PFSK-1 (cell line): Measurements from ENCODE around the gene RASSF4.

Experiments
- FOXP2 ChIP-seq: optimal IDR thresholded peaks from 2 replicates; pipeline ENCODE3; 2011; ENCODE audit warnings: borderline replicate concordance, control low read depth, inconsistent platforms; ENCODE audit not compliant: insufficient read depth; ENCODE audit errors: extremely low read length, extremely low read depth
- POLR2AphosphoS5 ChIP-seq: IDR thresholded peaks from 2 replicates; pipeline ENCODE4 v1.6.1; 2012; ENCODE audit warnings: low read depth, mild to moderate bottlenecking, control low read depth, low read length, moderate library complexity
- SIN3A ChIP-seq: IDR thresholded peaks from 2 replicates; pipeline ENCODE4 v1.6.1; 2012; ENCODE audit warnings: mild to moderate bottlenecking, low read length, moderate library complexity, borderline replicate concordance; ENCODE audit not compliant: insufficient read depth
- TAF1 ChIP-seq: IDR thresholded peaks from 2 replicates; pipeline ENCODE4 v1.6.1; 2012; ENCODE audit warnings: low read length, control low read depth, borderline replicate concordance; ENCODE audit not compliant: insufficient read depth
- TF ChIP-seq, protein P1 (sequence below), 2 experiments: IDR thresholded peaks; 2 replicates each; pipeline versions ENCODE4 v1.6.1 to v1.8.0; 2011 to 2012; ENCODE audit warnings: low read depth in 2 of 2, low read length in 2 of 2, control low read depth in 1 of 2, inconsistent platforms in 1 of 2, mild to moderate bottlenecking in 1 of 2, moderate library complexity in 1 of 2; ENCODE audit not compliant: insufficient read depth in 1 of 2

The RASSF4 gene

DNA sequence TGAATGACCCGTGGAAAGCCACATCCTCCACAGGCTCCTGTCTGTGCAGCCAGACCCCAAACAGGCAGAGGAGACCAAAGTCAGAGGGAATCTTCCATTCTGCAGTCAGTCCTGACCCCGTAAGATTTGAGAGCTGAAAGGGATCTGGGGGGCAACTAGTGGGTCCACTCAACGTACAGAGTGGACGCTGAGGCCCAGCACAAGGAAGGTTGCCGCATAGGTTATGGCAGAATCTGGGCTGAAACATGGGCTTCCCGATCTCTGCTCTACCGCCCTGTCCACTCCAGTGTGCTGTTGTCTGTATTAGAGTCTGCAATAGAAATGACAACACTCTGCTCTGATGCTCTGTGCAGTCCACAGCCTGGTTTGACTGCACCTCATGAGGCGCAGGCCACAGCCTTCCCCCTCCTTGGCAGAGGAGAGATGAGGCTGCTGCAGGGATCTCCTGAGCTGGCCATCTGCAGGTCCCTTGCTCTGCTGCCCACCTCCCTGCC is 33.2 kb downstream of the RASSF4 start:
- no peak for TF ChIP-seq SIN3A
- TF ChIP-seq TAF1: no peak
- no peak for TF ChIP-seq FOXP2
- no peak for TF ChIP-seq POLR2AphosphoS5
- TF ChIP-seq, protein P1, sequence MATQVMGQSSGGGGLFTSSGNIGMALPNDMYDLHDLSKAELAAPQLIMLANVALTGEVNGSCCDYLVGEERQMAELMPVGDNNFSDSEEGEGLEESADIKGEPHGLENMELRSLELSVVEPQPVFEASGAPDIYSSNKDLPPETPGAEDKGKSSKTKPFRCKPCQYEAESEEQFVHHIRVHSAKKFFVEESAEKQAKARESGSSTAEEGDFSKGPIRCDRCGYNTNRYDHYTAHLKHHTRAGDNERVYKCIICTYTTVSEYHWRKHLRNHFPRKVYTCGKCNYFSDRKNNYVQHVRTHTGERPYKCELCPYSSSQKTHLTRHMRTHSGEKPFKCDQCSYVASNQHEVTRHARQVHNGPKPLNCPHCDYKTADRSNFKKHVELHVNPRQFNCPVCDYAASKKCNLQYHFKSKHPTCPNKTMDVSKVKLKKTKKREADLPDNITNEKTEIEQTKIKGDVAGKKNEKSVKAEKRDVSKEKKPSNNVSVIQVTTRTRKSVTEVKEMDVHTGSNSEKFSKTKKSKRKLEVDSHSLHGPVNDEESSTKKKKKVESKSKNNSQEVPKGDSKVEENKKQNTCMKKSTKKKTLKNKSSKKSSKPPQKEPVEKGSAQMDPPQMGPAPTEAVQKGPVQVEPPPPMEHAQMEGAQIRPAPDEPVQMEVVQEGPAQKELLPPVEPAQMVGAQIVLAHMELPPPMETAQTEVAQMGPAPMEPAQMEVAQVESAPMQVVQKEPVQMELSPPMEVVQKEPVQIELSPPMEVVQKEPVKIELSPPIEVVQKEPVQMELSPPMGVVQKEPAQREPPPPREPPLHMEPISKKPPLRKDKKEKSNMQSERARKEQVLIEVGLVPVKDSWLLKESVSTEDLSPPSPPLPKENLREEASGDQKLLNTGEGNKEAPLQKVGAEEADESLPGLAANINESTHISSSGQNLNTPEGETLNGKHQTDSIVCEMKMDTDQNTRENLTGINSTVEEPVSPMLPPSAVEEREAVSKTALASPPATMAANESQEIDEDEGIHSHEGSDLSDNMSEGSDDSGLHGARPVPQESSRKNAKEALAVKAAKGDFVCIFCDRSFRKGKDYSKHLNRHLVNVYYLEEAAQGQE (IDR thresholded peaks at IDR 0.05; ENCODE audit: insufficient read depth in 1 of 2, low read depth in 2 of 2, low read length in 2 of 2): no peak

DNA sequence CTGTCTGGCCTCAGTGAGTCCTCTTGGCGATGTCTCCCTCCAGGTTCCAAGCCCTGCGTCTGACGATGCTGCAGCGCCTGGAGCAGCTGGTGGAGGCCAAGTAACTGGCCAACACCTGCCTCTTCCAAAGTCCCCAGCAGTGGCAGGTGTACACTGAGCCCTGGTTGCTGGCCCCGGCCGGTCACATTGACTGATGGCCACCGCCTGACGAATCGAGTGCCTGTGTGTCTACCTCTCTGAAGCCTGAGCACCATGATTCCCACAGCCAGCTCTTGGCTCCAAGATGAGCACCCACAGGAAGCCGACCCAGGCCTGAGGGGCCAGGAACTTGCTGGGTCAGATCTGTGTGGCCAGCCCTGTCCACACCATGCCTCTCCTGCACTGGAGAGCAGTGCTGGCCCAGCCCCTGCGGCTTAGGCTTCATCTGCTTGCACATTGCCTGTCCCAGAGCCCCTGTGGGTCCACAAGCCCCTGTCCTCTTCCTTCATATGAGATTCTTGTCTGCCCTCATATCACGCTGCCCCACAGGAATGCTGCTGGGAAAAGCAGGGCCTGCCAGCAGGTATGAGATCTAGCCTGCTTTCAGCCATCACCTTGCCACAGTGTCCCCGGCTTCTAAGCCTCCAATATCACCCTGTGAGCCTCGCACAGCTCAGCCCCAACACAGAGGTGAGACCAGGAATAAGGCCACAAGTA is 33.8 kb downstream of the RASSF4 start:
- TF ChIP-seq, protein P1 (IDR thresholded peaks at IDR 0.05; ENCODE audit: insufficient read depth in 1 of 2, low read depth in 2 of 2, low read length in 2 of 2): no peak
- TF ChIP-seq TAF1 (no peak), SIN3A (no peak), POLR2AphosphoS5 (no peak)

- TF ChIP-seq POLR2AphosphoS5: no peak
- TF ChIP-seq, protein P1 (IDR thresholded peaks at IDR 0.05; ENCODE audit: insufficient read depth in 1 of 2, low read depth in 2 of 2, low read length in 2 of 2): no peak
- no peak for TF ChIP-seq SIN3A
- no peak for TF ChIP-seq FOXP2
- TF ChIP-seq TAF1: no peak
These were observed 34.5 kb downstream of the RASSF4 start for GRCh38 chr10:44993922-44994751.

GRCh38 chr10:44994752-44995530 is 35.3 kb downstream of the RASSF4 start:
- TF ChIP-seq POLR2AphosphoS5 (no peak), SIN3A (no peak), TAF1 (no peak), FOXP2 (no peak)
- TF ChIP-seq, protein P1 (IDR thresholded peaks at IDR 0.05; ENCODE audit: insufficient read depth in 1 of 2, low read depth in 2 of 2, low read length in 2 of 2): no peak
